HK-2 (cell line): ENCODE measurements around the gene EEIG2.
A peak's percentile ranks its signal among the peaks of the same experiment; 100 is the strongest.
"Not testable (repeated sequence)": the region's sequence is repeated elsewhere in the genome, so short reads cannot be mapped to it uniquely, and the experiment has no call there.

Experiments
- DNase-seq: peaks from one replicate; pipeline ENCODE4 v3.0.0-alpha.2; 2018; ENCODE audit not compliant: unreplicated experiment

Gene EEIG2

GRCh38 chr1:108559215-108560186 lies at the start of gene EEIG2:
Gene EEIG2 (plus strand): TSS chr1:108560100. CDS start chr1:108560429, 329 bp downstream.
- DNase-seq, result peak; percentile 89

GRCh38 chr1:108511764-108512163 lies 48.1 kb upstream of the EEIG2 start:
- no peak for DNase-seq

- no peak for DNase-seq
Measured at GRCh38 chr1:108512239-108513043, 47.5 kb upstream of the EEIG2 start.

- no peak for DNase-seq
Measured at GRCh38 chr1:108513044-108513415, 46.9 kb upstream of the EEIG2 start.

DNA sequence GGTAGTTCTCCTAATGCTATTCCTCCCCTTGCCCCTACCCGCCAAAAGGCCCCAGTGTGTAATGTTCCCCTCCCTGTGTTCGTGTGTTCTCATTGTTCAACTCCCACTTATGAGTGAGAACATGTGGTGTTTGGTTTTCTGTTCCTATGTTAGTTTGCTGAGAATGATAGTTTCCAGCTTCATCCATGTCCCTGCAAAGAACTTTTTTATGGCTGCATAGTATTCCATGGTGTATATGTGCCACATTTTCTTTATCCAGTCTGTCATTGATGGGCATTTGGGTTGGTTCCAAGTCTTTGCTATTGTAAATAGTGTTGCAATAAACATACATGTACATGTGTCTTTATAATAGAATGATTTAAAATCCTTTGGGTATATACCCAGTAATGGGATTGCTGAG lies 46.0 kb upstream of the EEIG2 start:
- not testable (repeated sequence) for DNase-seq

DNA sequence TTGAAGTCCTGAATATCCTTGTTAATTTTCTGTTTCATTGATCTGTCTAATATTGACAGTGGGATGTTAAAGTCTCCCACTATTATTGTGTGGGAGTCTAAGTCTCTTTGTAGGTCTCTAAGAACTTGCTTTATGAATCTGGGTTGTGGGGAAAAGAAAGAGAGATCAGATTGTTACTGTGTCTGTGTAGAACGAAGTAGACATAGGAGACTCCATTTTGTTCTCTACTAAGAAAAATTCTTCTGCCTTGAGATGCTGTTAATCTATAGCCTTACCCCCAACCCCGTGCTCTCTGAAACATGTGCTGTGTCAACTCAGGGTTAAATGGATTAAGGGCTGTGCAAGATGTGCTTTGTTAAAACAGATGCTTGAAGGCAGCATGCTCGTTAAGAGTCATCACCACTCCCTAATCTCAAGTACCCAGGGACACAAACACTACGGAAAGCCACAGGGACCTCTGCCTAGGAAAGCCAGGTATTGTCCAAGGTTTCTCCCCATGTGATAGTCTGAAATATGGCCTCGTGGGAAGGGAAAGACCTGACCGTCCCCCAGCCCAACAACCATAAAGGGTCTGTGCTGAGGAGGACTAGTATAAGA lies 42.5 kb upstream of the EEIG2 start:
- DNase-seq, result not testable (repeated sequence)

DNA sequence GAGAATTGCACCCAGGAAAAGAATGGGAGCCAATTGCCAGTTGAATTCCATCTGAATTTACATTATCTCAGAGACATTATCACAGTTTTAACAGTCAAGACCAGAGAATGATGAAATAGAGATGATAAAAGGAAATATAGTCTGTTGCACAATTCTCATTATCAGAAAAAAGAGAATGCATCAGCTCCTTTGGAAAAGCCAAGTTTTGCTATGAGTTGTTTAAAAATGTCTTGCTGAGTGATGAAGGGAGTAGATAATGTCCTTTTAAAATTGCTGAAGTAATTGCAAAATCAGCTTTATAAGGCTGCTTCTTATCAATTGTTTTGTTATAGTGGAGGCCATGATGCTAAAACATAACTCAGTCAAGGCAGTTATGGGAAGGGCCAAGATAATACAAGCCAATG lies 37.9 kb upstream of the EEIG2 start:
- DNase-seq, result no peak

- DNase-seq, result no peak
Measured at GRCh38 chr1:108523829-108524228, 36.1 kb upstream of the EEIG2 start.

DNA sequence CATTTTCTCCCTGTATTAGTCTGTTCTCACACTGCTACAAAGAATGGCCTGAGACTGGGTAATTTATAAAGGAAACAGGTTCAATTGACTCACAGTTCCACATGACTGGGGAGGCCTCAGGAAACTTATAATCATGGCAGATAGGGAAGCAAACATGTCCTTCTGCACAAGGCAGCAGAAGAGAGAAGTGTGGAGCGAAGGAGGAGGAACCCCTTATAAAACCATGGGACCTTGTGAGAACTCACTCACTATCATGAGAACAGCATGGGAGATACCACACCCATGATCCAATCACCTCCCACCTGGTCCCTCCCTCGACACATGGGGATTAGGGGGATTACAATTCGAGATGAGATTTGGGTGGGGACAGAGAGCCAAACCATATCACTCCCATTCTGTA lies 35.2 kb upstream of the EEIG2 start:
- DNase-seq, result no peak

- DNase-seq, result no peak
Measured at GRCh38 chr1:108527135-108527534, 32.8 kb upstream of the EEIG2 start.

GRCh38 chr1:108527837-108528236 lies 32.1 kb upstream of the EEIG2 start:
- DNase-seq, result no peak

GRCh38 chr1:108531444-108531843 lies 28.5 kb upstream of the EEIG2 start:
- no peak for DNase-seq

- DNase-seq, result no peak
Measured at GRCh38 chr1:108532730-108533129, 27.2 kb upstream of the EEIG2 start.

GRCh38 chr1:108533351-108534083 lies 26.4 kb upstream of the EEIG2 start:
- no peak for DNase-seq

GRCh38 chr1:108534759-108535158 lies 25.1 kb upstream of the EEIG2 start:
- no peak for DNase-seq

DNA sequence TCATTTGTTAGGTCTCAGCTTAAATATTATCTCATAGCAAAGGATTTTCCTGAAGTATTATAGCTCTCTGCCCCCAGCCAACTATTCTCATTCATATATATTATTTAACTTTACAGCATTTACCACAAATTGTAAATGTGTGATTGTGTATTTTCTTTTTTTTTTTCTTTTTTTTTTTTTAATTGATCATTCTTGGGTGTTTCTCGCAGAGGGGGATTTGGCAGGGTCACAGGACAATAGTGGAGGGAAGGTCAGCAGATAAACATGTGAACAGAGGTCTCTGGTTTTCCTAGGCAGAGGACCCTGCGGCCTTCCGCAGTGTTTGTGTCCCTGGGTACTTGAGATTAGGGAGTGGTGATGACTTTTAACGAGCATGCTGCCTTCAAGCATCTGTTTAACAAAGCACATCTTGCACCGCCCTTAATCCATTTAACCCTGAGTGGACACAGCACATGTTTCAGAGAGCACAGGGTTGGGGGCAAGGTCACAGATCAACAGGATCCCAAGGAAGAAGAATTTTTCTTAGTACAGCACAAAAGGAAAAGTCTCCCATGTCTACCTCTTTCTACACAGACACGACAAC lies 24.5 kb upstream of the EEIG2 start:
- DNase-seq, result not testable (repeated sequence)

DNA sequence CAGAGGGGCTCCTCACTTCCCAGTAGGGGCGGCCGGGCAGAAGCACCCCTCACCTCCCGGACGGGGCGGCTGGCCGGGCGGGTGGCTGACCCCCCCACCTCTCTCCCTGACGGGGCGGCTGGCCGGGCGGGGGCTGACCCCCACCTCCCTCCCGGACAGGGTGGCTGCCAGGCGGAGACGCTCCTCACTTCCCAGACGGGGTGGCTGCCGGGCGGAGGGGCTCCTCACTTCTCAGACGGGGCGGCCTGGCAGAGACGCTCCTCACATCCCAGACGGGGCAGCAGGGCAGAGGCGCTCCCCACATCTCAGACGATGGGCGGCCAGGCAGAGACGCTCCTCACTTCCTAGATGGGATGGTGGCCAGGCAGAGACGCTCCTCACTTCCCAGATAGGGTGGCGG lies 23.9 kb upstream of the EEIG2 start:
- not testable (repeated sequence) for DNase-seq

- DNase-seq, result not testable (repeated sequence)
Measured at GRCh38 chr1:108536791-108537190, 23.1 kb upstream of the EEIG2 start.

DNA sequence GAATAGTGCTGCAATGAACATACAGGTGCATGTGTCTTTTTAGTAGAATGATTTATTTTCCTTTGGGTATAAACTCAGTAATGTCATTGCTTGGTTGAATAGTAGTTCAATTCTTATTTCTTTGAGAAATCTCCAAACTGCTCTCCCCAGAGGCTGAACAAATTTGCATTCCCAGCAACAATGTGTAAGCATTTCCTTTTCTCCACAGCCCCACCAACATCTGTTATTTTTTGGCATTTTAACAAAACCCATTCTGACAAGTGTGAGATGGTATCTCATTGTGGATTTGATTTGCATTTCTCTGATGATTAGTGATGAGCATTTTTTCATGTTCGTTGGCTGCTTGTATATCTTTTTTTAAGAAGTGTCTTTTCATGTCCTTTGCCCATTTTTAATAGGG lies 21.9 kb upstream of the EEIG2 start:
- DNase-seq, result no peak

DNA sequence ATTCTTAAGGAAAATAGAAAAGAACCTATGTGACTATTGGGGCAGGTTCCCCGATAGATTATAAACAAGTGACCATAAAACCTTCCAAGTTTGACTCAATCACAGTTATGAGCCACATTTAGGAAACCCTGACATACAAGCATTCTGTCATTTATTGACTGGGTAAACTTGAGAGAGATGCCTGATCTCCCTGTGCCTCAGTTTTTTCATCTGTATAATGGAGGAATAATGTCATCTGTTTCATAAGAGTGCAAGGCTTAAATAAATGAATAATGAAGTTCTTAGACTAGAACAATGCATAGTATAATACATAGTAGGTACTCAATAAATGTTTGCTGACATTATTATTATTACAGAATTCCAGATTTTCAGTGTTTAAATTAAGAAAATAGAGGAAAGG lies 18.9 kb upstream of the EEIG2 start:
- no peak for DNase-seq

GRCh38 chr1:108541861-108542260 lies 18.0 kb upstream of the EEIG2 start:
- DNase-seq, result no peak
